Activated naive CD4-positive, alpha-beta T cell treated with anti-CD3 and anti-CD28 coated beads, Interleukin-2, amount 10 ng/mL, durations not matched to agents 5 hours and 36 hours (primary cell): ENCODE data around the gene CCT7. TPM values are rescaled to one million over a fixed set of nuclear protein-coding genes. Genes with fewer than 3 reads are reported as not detected.

Experiments used
- total RNA-seq, 2 experiments: library from RNA; stranded (reverse); gene quantifications; one replicate each; pipeline ENCODE4 v1.2.3, GENCODE V29; 2021

Gene CCT7
- total RNA-seq = 100 to 1,000 TPM; 222 to 232 TPM

GRCh38 chr2:73233932-73234832 is at the start of gene CCT7:
TSS of gene CCT7 (plus strand) at chr2:73234308. CDS start at chr2:73234379, 71 bp downstream.

DNA sequence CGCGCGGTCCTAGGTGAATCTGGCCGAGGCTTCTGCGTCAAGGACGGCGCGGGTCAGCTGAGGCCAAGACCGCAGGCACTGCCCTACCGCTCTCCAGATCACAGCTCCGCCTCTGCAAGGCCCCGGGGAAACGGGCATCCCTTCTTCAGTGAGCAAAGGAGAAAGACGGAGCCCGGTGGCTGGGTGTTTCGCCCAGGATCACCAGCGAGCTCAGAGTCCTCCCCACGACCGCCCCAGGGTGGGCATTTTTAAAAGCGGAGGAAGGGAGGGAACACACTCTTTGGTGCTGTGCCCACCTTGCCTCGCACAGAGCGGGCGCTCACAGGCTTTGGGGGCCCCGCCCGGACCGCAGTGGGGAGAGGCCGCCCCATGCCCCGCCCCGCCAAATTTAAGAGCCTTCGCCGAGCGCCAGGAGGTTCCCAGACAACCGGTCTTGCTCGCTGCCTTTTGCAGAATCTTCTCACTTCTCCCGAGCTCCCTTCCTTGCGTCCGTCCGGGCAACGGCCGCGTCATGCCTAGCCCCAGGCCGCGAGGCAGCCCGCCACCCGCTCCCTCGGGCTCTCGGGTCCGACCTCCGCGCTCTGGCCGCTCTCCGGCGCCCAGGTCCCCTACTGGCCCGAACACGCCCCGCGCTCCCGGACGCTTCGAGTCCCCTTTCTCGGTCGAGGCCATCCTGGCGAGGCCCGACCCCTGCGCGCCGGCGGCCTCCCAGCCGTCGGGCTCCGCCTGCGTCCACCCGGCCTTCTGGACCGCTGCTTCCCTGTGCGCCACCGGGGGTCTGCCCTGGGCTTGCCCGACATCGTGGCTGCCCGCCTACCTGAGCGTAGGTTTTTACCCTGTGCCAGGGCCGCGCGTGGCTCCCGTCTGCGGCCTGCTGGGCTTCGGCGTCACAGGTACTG is 31.7 kb upstream of the CCT7 start, which contains the start of gene NOTO:
TSS of gene NOTO (plus strand) at position 419 of the 899 bp plus-strand sequence. CDS start at position 512, 93 bp downstream.

DNA sequence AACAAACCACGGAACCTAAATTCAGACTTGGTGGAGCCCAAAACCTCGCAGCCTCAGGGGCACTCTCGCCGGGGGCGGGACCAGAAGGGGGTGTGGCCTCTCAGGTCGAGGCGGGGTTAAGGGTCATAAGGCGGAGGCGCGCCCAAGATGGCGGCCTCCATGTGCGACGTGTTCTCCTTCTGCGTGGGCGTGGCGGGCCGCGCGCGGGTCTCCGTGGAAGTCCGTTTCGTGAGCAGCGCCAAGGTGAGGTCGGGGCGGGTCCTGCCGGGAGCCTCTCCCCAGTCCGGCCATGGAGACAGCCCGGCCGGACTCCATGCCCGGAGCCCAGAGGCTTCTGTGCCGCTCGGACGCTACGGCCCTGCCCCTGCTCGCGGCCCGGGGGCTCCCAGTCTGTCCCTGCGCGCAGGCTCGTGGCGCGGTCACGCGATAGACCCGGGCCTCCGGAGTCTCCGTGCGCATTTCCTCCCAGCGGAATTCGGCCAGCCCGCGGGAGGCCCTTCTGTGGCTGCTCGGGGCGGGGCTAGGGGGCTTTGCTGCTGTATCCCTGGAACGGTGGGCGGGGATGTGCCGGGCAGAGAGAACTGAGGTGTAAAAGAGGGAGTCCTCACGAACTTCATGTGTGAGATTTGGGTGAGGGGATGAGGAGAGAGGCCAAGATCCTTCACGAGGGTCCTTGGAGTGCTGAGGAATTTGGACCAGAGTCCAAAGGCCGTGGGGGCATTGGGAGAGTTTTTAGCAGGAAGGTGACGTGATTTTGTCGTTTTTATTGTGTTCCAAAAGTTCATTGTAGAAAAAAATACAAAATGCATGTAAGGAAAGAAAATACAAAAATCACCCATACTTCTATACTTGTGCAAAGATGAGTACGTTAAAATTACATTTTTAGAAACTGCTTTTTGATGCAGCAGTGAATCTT is 19.7 kb upstream of the CCT7 start, which contains the start of gene SMYD5:
TSS of gene SMYD5 (plus strand) at position 126 of the 916 bp plus-strand sequence. CDS start at position 148, 22 bp downstream.

GRCh38 chr2:73233154-73233931 is 765 bp upstream of the CCT7 start, which contains the start of gene PRADC1:
TSS of gene PRADC1 (minus strand) at chr2:73233239. CDS start at chr2:73233160, 79 bp downstream.

DNA sequence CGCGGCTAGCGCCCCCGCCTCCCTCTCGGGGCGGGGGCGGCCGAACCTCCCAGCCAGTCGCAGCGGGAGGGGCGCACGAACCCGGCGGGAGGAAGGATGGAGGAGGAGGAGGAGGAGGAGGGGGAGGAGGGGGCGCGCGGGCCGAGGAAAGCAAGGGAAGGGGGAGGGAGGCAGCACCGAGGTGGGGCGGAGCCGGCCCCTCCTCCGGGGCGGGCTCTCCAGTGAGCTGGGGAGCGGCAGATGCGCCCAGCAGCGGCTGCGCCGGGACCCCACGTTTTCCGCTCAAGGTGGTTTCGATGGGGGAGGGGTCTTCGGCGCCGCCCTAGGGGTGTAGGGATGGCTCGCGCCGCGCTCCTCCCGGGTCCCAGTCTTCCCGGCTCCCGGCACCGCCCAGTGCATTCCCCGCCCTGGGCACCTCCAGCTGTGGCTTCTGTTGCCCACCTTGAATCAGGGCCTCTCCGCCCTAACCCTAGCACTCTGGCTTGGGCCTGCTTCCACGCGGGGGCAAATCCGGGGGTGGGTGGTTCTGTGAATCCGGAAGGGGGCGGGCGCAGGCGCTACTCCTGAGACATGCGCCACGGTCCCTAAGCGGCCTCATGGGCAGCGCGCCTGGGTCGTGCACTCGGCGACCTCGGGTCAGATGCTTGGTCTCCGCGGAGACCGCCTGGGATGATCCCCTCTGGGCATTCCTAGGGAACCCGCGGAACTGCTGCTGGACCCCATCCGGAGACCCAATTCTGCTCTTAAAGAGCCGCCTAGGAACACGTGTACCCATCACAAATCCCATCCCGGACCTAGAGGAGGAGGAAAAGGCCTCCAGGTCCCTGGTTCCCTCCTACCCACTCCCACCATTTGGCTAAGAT is 50.4 kb downstream of the CCT7 start, which contains the start of gene FBXO41:
TSS of gene FBXO41 (minus strand) at position 183 of the 863 bp plus-strand sequence. CDS start 14,848 bp downstream, outside the sequence.

DNA sequence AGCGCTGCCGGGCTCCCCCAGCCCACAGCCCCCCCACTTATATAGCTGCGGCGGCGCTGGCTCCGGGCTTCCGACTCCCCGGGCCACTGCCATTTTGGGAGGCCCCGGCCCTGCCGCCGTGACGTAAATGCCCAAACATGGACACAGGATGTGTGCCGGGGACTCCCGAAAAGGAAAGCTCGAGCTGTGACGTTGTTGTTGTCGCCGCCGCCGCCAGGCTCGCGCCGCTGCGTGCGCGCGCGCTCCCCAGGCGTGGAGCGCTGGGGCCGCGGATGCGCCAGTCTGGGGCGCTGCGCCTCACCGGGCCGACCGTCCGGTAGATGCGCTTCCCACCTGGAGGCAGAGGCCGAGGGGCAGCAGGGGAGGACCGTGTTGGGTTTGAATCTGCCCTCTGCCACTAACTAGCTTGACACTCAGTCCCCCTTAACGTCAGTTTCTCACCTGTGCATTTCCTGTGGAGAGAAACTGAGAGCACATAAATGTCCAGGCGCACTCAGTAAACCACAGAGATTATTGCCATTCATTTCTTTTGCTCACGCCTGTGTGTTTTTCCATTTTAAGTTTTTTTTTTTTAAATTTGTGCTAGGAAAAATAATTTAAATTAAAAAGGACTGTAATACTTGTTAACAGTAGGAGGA is 59.5 kb downstream of the CCT7 start, which contains the start of gene EGR4:
TSS of gene EGR4 (minus strand) at position 15 of the 638 bp plus-strand sequence. CDS start 231 bp downstream, outside the sequence.

Other genes with a start within 250 kb of the CCT7 start
- 1 to 10 TPM; 5.3 to 8.0 TPM for gene SFXN5, start 162.6 kb upstream of the CCT7 start, total RNA-seq
- gene RAB11FIP5, start 121.4 kb upstream of the CCT7 start, total RNA-seq = 1 to 10 TPM; 6.2 to 6.9 TPM
- not detected for gene NOTO, start 31.7 kb upstream of the CCT7 start, total RNA-seq
- gene SMYD5, start 20.1 kb upstream of the CCT7 start, total RNA-seq = 10 to 100 TPM; 14.2 to 15.2 TPM
- gene PRADC1, start 1.1 kb upstream of the CCT7 start, total RNA-seq = 10 to 100 TPM; 11.5 to 12.7 TPM
- gene FBXO41, start 50.2 kb downstream of the CCT7 start, total RNA-seq = 10 to 100 TPM; 16.4 to 16.6 TPM
- under 1 TPM in 1 of 2 experiments, not detected in 1; 0.10 TPM for gene EGR4, start 59.2 kb downstream of the CCT7 start, total RNA-seq
- gene ALMS1, start 151.5 kb downstream of the CCT7 start, total RNA-seq = 10 to 100 TPM; 21.8 to 27.2 TPM